GM21619 (cell line): ENCODE results near the gene RCL1.
"Not testable (repeated sequence)": the region's sequence is repeated elsewhere in the genome, so short reads cannot be mapped to it uniquely, and the experiment has no call there.

ENCODE experiments used
- ATAC-seq: cut with Tn5 transposase; IDR thresholded peaks from one replicate; pipeline ENCODE4 v1.9.1; 2021; ENCODE audit not compliant: unreplicated experiment

RCL1 gene

GRCh38 chr9:4783191-4783590 is 9.6 kb upstream of the RCL1 start:
- not testable (repeated sequence) for ATAC-seq

- ATAC-seq, result no peak
These were observed 8.3 kb upstream of the RCL1 start for GRCh38 chr9:4784403-4784802.

GRCh38 chr9:4786599-4786998 is 6.1 kb upstream of the RCL1 start:
- ATAC-seq, result no peak

- ATAC-seq, result no peak
These were observed 4.9 kb upstream of the RCL1 start for GRCh38 chr9:4787876-4788275.

- no peak for ATAC-seq
These were observed 4.0 kb upstream of the RCL1 start for GRCh38 chr9:4788703-4789102.

GRCh38 chr9:4792054-4792571 is 631 bp upstream of the RCL1 start:
- peak; percentile 33 for ATAC-seq

- no peak for ATAC-seq
These were observed 983 bp downstream of the RCL1 start for GRCh38 chr9:4793459-4794395.

GRCh38 chr9:4794691-4795090 is 1.9 kb downstream of the RCL1 start:
- ATAC-seq, result no peak

- ATAC-seq, result not testable (repeated sequence)
These were observed 2.4 kb downstream of the RCL1 start for GRCh38 chr9:4795108-4795507.

GRCh38 chr9:4796530-4796929 is 3.8 kb downstream of the RCL1 start:
- ATAC-seq, result no peak

- ATAC-seq, result no peak
These were observed 4.5 kb downstream of the RCL1 start for GRCh38 chr9:4796988-4797853.

GRCh38 chr9:4797854-4798150 is 5.1 kb downstream of the RCL1 start:
- ATAC-seq, result no peak

- ATAC-seq, result no peak
These were observed 5.7 kb downstream of the RCL1 start for GRCh38 chr9:4798281-4799032.

- no peak for ATAC-seq
These were observed 6.3 kb downstream of the RCL1 start for GRCh38 chr9:4799033-4799430.

- ATAC-seq, result no peak
These were observed 7.0 kb downstream of the RCL1 start for GRCh38 chr9:4799775-4800174.

- no peak for ATAC-seq
These were observed 8.4 kb downstream of the RCL1 start for GRCh38 chr9:4801156-4801555.

GRCh38 chr9:4803670-4804530 is 11.2 kb downstream of the RCL1 start:
- no peak for ATAC-seq

GRCh38 chr9:4804531-4805016 is 11.8 kb downstream of the RCL1 start:
- no peak for ATAC-seq

- no peak for ATAC-seq
These were observed 12.6 kb downstream of the RCL1 start for GRCh38 chr9:4805191-4805918.
